Measurements from ENCODE around the gene ADCY9. TPM values are rescaled to one million over a fixed set of nuclear protein-coding genes. Genes with fewer than 3 reads are reported as not detected.

The ADCY9 gene
- polyA plus RNA-seq, 1 donor from 2014 or later: 6.3 TPM

DNA sequence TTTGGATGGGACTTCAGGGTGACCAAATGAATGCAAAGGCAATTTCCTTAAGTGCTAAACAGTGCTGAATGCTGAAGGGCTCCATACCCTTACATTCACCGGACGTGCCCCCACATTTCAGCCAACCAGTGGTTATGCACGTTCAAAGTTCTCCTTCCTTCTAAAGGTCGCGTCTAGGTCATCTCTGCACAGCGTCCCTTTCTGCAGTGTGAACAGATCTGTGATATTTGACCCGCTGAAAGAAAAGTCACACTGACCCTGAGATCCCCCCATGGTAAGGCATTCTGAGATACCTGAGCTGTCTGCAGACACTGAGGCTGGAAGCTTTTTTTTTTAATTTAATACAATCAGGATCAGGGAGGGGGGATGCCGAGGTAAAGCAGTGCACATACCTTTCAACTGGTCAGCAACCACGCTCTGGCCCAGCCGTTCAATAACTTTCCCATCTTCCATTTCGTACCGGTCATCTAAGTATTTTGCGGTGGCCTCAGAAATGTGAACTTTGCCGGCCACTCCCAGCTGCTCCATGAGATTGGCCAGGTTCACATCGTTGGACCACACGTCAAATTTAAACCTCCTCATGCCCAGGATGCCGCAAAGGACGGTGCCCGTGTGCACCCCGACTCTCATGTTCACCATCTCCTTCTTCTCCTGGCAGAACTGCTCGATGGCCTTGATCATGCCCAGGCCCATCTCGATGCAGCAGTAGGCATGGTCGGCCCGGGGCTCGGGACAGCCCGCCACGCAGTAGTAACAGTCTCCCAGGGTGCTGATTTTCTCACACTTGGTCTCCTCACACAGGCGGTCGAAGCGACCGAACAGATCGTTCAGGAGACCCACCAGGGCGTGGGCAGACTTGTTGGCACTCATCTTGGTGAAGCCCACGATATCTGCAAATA, 2.6 kb downstream of the ADCY9 start:
- Histone ChIP-seq H3K9me3 (ENCODE audit: low read length) (no peaks in the 10 kb centered on the region), H3K27me3 (ENCODE audit: insufficient read depth, low read depth, low read length) (no peaks in the 10 kb centered on the region), H4K20me1 (ENCODE audit: insufficient read depth) (no peaks in the 10 kb centered on the region), H3K79me2 (replicated peaks; ENCODE audit: insufficient read depth, low read length) (peaks cover 24% of the 10 kb centered on the region), H3K9me2 (ENCODE audit: insufficient read depth, low read length) (no peaks in the 10 kb centered on the region), H2AFZ (ENCODE audit: low read depth, low read length) (no peak overlapping the region), H3K9ac (ENCODE audit: low read length) (no peak overlapping the region), H3K36me3 (ENCODE audit: insufficient read depth, low read length) (peaks cover 5% of the 10 kb centered on the region), H3K4me2 (ENCODE audit: low read length) (peak overlapping the region; percentile 94), H3F3A (ENCODE audit: insufficient read depth, low read length, poor library complexity, severe bottlenecking) (no peaks in the 10 kb centered on the region), H3K4me3 (ENCODE audit: low read length) (peak overlapping the region; percentile 93), H3K27ac (ENCODE audit: low read length) (no peak overlapping the region)
- TF ChIP-seq TAF1 (IDR thresholded peaks at IDR 0.05; ENCODE audit: low read depth) (no peak), EZH2 (IDR thresholded peaks at IDR 0.05; ENCODE audit: borderline replicate concordance, insufficient read depth, low read length, poor library complexity, severe bottlenecking) (no peak), POLR2AphosphoS5 (IDR thresholded peaks at IDR 0.05) (no peak)
- TF ChIP-seq, protein P1, sequence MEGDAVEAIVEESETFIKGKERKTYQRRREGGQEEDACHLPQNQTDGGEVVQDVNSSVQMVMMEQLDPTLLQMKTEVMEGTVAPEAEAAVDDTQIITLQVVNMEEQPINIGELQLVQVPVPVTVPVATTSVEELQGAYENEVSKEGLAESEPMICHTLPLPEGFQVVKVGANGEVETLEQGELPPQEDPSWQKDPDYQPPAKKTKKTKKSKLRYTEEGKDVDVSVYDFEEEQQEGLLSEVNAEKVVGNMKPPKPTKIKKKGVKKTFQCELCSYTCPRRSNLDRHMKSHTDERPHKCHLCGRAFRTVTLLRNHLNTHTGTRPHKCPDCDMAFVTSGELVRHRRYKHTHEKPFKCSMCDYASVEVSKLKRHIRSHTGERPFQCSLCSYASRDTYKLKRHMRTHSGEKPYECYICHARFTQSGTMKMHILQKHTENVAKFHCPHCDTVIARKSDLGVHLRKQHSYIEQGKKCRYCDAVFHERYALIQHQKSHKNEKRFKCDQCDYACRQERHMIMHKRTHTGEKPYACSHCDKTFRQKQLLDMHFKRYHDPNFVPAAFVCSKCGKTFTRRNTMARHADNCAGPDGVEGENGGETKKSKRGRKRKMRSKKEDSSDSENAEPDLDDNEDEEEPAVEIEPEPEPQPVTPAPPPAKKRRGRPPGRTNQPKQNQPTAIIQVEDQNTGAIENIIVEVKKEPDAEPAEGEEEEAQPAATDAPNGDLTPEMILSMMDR (IDR thresholded peaks at IDR 0.05; ENCODE audit: poor library complexity, severe bottlenecking): no peak
- TF ChIP-seq, protein P2, sequence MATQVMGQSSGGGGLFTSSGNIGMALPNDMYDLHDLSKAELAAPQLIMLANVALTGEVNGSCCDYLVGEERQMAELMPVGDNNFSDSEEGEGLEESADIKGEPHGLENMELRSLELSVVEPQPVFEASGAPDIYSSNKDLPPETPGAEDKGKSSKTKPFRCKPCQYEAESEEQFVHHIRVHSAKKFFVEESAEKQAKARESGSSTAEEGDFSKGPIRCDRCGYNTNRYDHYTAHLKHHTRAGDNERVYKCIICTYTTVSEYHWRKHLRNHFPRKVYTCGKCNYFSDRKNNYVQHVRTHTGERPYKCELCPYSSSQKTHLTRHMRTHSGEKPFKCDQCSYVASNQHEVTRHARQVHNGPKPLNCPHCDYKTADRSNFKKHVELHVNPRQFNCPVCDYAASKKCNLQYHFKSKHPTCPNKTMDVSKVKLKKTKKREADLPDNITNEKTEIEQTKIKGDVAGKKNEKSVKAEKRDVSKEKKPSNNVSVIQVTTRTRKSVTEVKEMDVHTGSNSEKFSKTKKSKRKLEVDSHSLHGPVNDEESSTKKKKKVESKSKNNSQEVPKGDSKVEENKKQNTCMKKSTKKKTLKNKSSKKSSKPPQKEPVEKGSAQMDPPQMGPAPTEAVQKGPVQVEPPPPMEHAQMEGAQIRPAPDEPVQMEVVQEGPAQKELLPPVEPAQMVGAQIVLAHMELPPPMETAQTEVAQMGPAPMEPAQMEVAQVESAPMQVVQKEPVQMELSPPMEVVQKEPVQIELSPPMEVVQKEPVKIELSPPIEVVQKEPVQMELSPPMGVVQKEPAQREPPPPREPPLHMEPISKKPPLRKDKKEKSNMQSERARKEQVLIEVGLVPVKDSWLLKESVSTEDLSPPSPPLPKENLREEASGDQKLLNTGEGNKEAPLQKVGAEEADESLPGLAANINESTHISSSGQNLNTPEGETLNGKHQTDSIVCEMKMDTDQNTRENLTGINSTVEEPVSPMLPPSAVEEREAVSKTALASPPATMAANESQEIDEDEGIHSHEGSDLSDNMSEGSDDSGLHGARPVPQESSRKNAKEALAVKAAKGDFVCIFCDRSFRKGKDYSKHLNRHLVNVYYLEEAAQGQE (IDR thresholded peaks at IDR 0.05; ENCODE audit: borderline replicate concordance): no peak

DNA sequence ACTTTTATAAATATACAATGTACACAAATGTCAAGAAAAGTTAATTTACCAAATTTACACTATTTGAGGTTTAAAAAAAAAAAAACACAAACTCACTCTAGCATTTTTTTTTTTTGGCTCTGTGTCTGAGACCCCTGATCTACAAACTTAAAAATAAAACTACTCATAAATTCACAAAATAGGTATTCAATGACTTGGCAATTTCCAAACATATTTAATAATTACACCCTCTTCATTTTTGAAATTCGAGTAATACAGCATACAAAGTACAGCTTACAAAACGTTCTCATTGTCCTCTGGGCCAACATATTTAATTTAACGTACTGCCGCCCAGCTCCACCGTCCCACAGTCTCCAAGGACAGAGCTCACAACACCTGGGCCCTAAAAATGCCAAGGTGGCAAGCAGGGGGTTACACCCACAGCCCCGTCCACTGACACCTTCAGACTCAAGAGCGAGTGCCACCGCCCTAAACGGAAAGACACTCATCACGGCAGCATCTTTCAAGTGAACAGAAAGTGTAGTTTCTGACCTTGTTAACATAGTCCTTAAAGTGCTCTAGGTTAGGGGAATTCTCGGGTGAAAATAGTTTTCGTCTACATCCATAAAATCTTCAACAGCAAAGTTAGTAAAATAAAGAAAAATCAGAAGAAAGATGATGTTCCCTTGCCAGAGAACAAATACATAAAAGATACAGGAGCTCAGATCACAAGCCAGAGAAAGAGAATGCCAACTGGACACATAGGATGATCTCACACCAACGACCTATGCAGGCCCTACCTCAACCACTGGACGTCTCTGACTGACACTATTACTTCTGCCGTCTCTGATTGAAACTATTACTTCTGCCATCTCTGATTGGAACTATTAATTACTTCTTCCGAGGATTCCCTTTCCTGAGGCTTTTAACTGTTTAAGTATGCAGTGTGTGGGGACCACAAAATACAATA, 4.2 kb downstream of the ADCY9 start:
- no peaks in the 10 kb centered on the region for H3F3A ChIP-seq (ENCODE audit: insufficient read depth, low read length, poor library complexity, severe bottlenecking)
- H3K79me2 ChIP-seq (replicated peaks; ENCODE audit: insufficient read depth, low read length): peaks cover 24% of the 10 kb centered on the region
- peak overlapping the region; percentile 93 for H3K4me3 ChIP-seq (ENCODE audit: low read length)
- no peak overlapping the region for H2AFZ ChIP-seq (ENCODE audit: low read depth, low read length)
- H3K27ac ChIP-seq (ENCODE audit: low read length): no peak overlapping the region
- H4K20me1 ChIP-seq (ENCODE audit: insufficient read depth): no peaks in the 10 kb centered on the region
- peaks cover 5% of the 10 kb centered on the region for H3K36me3 ChIP-seq (ENCODE audit: insufficient read depth, low read length)
- H3K9me3 ChIP-seq (ENCODE audit: low read length): no peaks in the 10 kb centered on the region
- TF ChIP-seq EZH2 (IDR thresholded peaks at IDR 0.05; ENCODE audit: borderline replicate concordance, insufficient read depth, low read length, poor library complexity, severe bottlenecking) (no peak), EP300 (conservative IDR thresholded peaks at IDR 0.05; ENCODE audit: poor library complexity, severe bottlenecking) (no peak), RAD21 (conservative IDR thresholded peaks at IDR 0.05) (no peak), SMC3 (conservative IDR thresholded peaks at IDR 0.05; ENCODE audit: poor library complexity) (no peak)
- TF ChIP-seq, protein P1 (IDR thresholded peaks at IDR 0.05; ENCODE audit: poor library complexity, severe bottlenecking): no peak
- H3K9ac ChIP-seq (ENCODE audit: low read length): peak overlapping the region; percentile 4
- H3K27me3 ChIP-seq (ENCODE audit: insufficient read depth, low read depth, low read length): no peaks in the 10 kb centered on the region
- H3K4me2 ChIP-seq (ENCODE audit: low read length): peak overlapping the region; percentile 94
- H3K9me2 ChIP-seq (ENCODE audit: insufficient read depth, low read length): no peaks in the 10 kb centered on the region

All from neural cell (in vitro differentiated cells).